SHP77 (cell line): ENCODE results near the gene OR8B4.
A peak's percentile ranks its signal among the peaks of the same experiment; 100 is the strongest.
"Not testable (repeated sequence)": the region's sequence is repeated elsewhere in the genome, so short reads cannot be mapped to it uniquely, and the experiment has no call there.

Experiments
- DNase-seq, 2 experiments: peaks; one replicate each; lab custom pipeline; 2025; lab: John Stamatoyannopoulos, UW

Gene OR8B4

DNA sequence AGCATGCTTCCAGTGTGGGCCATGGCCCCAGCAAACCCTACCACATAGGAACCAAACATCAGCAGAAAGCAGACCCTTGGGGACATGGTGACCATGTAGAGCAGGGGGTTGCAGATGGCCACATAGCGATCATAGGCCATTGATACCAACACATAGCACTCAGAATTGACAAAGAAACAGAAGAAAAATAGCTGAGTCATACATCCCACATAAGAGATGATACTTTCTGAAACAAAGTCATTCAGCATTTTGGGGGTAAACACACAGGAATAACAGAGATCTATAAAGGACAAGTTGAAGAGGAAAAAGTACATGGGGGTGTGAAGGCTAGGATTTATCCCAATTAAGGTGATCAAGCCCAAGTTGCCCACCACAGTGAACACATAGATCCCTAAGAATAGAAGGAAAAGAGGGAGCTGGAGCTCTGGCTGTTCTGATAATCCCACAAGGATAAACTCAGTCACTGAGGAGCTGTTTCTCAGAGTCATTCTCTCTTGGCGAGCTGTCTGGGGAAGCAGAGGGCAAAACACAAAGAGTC lies at the start of gene OR8B4:
TSS of gene OR8B4 (minus strand) at position 488 of the 538 bp plus-strand sequence. CDS start at position 488, 0 bp downstream.
- DNase-seq: no peak

DNA sequence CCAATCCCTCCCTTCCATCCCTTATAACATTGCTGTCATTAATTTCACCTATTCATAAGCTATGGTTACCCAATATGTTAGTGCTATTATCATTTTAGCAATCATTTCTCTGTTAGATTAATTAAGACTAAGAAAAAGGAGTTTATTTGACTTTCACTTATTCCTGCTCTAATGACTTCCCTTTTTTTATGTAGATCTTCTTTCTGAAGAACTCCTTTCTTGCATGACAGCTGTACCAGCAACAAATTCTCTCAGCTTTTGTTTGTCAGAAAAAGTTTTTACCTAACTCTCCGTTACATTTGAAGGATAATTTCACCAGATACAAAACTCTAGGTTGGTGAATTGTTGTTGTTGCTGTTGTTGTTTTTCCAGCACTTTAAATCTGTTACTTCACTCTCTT lies 49.4 kb upstream of the OR8B4 start:
- no peak for DNase-seq

DNA sequence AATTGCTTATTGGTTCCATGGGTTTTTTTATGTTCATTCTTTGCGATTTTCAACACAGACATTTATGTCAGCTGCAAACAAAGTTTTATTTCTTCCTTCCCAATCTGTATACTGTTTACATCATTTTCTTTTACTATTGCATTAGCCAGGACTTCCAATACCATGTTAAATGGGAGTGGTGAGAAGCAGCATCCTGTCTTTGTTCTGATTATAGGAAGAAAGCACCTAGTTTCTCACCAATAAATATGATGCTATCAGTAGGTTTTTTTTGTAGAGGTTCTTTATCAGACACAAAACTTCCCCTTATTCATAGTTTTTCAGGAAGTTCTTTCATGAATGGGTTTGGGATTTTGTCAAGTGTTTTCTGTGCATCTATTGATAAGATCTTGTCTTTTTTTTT lies 48.8 kb upstream of the OR8B4 start:
- no peak for DNase-seq

DNA sequence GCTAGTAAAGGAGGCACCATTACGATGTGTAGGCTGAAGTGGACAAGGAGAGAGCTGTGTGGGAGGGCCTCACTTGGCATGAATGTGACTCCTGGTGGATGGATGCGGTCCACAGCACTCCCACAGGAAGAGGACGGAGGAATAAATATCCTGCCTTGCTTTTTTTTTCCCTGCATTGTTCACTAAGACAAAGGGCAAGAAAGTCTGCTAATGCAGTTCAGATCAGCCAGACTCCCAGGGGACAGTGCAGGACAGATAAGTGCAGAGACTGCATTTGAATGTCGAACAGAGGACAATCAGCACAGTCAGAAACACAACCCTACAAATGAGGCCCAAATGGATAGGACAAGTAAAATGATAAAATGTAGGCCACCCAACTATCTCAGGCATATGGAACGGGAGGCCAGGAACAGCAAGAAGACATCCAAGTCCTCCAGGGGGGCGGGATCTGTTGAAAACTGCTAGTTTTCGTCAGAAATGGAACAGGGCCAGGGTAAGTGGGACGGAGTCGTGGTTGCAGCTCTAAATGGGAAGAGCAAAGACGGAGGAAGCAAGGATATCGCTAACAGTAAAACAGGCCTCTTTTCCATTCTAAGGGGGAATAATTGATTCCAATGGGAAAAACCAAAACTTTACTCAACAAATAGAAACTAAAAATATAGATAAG lies 46.0 kb upstream of the OR8B4 start:
- no peak for DNase-seq

GRCh38 chr11:124467381-124467927 lies 42.8 kb upstream of the OR8B4 start:
- DNase-seq: no peak

GRCh38 chr11:124465368-124465767 lies 40.7 kb upstream of the OR8B4 start:
- no peak for DNase-seq

DNA sequence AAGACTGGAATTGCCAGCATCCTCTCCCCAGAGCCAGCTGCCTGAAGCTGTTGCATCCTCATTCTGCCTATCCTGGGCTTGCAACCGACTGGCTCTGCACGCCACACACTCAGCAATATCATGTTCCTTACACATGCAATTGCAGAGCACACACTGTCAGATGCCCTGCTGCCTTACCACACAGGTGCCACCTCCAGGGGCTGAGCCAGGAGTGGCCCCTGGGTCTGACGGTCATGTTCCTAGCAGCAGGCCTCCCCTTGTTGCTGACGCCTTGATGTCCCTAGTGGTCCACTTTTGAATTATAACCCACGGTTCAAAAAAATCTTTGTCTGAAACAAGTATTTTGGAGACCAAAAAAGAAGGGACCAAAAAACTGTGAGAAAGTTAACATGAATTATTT lies 39.3 kb upstream of the OR8B4 start:
- DNase-seq: no peak

DNA sequence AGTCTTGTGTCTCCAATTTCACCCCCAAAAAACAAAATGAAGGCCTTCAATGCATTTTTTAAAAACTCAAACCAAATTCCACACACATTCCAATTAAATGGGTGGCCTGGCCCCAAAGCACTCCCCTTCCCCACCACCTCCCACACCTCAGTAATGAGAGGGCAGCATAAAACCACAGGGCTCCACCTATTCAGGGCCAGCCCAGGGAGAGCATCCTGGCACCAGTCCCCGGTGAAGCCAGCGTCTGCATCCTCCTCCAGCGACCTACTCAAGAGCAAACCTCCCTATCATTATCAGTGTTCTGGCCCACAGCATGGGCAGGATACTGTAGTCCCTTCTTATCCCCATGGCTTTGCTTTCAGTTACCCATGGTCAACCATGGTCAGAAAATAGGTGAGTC lies 38.7 kb upstream of the OR8B4 start:
- no peak for DNase-seq

DNA sequence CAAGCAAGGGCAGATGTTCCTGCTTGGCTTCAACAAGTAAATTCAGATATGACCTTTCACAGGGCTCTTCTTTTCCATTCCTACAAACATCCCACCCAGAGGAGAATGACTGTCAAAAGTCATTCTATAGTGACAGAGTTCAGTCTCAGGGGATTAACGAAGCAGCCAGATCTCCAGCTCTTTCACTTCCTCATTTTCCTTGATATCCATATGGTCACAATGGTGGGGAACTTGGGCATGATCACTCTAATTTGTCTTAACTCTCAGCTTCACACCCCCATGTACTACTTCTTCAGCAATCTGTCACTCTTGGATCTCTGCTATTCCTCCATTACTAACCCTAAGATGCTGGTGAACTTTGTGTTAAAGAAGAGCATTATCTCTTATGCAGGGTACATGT lies 35.8 kb upstream of the OR8B4 start:
- DNase-seq: no peak

DNA sequence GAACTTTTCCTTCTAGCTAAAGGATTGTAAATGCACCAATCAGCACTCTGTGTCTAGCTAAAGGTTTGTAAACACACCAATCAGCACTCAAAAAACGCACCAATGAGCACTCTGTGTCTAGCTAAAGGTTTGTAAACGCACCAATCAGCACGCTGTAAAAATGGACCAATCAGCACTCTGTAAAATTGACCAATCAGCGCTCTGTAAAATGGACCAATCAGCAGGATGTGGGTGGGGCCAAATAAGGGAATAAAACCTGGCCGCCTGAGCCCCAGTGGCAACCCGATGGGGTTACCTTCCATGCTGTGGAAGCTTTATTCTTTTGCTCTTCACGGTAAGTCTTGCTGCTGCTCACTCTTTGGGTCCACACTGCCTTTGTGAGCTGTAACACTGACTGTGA lies 34.7 kb upstream of the OR8B4 start:
- not testable (repeated sequence) for DNase-seq

GRCh38 chr11:124454552-124454951 lies 29.9 kb upstream of the OR8B4 start:
- DNase-seq: no peak

GRCh38 chr11:124446916-124447315 lies 22.2 kb upstream of the OR8B4 start:
- no peak for DNase-seq

- no peak for DNase-seq
Observed at GRCh38 chr11:124445646-124446150, 21.0 kb upstream of the OR8B4 start, which contains the start of gene OR8B8. Gene OR8B8 (minus strand): TSS chr11:124445696. CDS start chr11:124441085, 4,611 bp downstream.

- DNase-seq: no peak
Observed at GRCh38 chr11:124442847-124443246, 18.2 kb upstream of the OR8B4 start.

- no peak for DNase-seq
Observed at GRCh38 chr11:124442442-124442841, 17.8 kb upstream of the OR8B4 start.

DNA sequence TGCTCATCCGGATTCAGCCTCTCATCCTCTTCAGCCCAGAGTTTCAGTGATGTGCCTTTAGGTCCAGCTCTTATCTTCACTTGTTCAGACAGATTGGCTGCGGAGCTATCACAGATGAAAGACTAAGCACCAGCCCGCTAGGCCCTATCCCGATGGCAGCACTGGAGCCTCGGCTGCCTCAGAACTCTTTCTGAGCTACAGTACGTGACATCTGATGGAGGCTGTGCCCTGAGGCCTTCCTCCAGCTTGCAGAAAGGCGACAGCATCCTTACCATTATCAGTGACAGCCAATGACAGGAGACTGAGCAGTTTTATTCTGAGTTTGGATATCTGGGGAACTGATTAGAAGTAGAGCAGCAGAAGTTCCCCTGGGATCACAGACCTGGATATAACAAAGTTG lies 16.8 kb upstream of the OR8B4 start:
- DNase-seq: no peak

- DNase-seq: no peak
Observed at GRCh38 chr11:124441081-124441480, 16.4 kb upstream of the OR8B4 start.

- no peak for DNase-seq
Observed at GRCh38 chr11:124440608-124441007, 15.9 kb upstream of the OR8B4 start.

- DNase-seq: no peak
Observed at GRCh38 chr11:124434699-124435098, 10.0 kb upstream of the OR8B4 start.

GRCh38 chr11:124429599-124429998 lies 4.9 kb upstream of the OR8B4 start:
- no peak for DNase-seq

DNA sequence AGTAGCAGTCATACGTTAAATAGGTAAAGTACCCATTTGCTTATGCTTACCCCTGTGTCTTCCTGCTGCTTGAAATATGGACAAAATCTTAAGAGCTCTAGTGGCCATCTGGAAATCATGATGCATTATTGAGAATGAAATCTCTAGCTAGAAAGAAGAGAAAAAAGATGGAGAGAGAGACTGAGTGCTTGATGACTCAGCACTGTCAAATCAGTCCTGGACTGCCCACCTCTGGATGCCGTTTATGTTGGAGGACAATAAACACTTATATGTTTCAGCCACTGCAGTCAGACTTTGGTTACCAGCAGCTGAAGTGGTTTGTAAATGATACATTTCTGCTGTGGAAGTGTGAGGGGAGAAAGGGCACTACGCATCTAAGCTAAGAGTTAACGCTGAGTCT lies 3.6 kb downstream of the OR8B4 start:
- no peak for DNase-seq

GRCh38 chr11:124415356-124415923 lies 9.2 kb downstream of the OR8B4 start:
- peak in 1 of 2 experiments; percentile 2 for DNase-seq

DNA sequence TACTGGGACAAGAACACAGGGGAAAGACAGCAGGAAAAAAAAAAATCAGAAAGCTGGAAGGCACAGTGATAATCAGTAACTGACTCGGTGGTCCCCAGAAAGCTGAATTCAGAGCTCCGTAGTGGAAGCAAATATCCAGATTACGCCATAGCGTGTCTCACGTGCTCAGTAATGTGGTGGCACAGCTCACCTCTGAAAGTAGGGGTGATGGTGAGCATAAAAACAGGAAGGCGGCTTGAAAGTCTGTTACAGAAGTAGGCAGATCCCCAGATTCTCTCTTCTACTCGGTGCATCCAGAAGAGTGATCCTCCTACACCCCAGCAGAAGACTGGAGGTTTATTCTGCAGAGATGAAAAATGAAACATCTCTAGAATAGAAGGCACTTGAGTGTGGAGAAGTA lies 14.8 kb downstream of the OR8B4 start:
- DNase-seq: no peak
